Measurements from ENCODE around the gene SLC37A3.
"Not testable (repeated sequence)": the region's sequence is repeated elsewhere in the genome, so short reads cannot be mapped to it uniquely, and the experiment has no call there.

The SLC37A3 gene

DNA sequence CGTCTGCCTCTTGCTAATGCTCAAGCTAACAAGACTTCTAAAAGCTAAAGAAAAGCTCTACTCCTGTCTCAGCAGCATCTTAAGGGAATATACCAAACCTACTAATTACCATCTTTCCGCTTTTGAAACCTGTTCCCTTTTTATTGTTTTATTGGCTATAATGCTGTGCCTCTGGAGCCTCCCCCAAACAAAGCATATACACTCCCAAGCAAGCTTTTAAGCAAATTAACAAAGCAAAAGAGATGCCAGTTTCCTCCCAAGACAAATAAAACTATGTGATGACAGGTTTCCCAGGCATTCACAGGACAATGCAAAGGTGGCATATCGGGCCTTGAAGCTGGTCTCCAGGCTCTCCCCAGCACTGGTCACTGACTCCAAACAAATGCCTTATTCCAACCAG, 52.9 kb downstream of the SLC37A3 start:
- DNase-seq, result no peak

DNA sequence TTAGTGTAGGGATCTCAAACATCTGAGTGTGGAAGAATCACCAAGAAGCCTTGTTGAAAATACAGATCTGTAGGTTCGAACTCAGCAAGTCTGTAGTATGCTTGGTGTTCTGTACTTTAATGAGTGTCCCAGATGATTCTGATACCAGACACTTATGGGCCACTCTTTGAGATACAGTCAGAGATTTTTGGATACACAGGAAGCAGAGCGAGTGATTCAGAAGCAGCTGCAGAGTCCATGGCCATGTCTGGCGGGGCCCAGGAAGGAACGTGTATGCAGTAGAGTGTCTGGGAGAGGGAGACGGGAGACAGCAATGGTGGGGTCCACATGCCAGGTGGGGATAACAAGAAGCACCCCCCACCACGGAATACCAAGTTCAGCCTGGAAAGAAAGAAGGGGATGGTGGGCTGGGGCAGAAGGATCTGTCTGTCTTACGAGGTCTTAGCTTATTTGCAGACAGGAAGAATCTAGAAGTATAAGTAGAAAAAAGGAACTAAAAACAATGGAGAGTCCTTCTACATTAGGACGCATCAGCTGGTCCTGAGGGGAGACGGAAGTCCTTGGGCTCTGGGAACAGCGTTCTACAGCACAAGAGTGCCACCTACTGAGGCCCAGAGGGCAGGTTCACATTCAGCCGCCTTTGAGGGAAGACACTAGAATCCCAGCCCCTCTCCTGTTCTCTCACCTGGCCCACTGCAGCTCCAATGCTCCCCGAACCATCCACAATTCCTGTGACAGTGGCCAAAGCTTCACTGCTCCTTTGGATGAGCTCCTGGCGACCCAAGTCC, 55.4 kb downstream of the SLC37A3 start:
- no peak for DNase-seq

DNA sequence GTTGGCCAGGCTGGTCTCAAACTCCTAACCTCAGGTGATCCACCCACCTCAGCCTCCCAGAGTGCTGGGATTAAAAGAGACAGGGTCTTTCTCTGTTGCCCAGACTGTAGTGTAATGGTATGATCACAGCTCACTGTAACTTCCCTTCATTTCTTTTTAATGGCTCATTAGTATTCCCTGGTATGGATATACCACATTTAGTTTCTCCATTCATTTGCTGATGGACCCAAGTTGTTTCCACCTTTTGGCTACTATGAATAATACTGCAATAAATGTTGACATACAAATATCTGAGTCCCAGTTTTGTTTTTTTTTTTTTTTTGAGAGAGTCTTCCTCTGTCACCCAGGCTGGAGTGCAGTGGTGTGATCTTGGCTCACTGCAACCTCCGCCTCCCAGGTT, 59.4 kb downstream of the SLC37A3 start:
- not testable (repeated sequence) for DNase-seq

DNA sequence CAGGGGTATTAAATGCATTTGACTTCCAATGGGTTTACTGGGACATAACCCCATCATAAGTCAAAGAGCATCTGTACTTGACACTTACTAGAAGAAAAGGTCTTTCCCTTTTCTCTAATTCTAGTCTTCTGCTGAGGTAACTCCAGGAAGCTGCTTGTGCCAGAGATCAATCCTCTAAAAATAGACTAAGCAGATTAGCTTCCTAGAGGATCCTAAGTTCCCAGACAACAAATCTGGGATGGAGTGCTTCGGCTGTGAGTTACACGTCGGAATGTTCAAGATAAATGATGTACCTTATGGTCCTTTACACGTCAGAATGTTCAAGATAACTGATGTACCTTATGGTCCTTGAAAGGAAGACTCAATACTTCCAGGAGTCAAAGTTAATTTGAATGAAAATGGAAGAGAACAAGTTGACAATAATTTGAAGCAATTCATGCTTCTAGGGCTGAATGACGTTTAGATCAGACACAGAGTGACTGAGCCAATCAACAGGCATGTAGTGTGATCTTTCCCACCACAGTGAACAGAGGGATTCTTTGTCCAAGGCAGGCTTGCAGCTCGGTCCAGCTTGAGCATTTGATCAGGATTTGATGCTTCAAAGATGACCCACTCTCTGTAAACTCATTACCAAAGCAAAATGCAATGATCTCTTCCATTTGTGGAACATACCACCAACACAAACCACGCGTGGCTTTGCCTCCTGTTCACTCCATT, 63.8 kb downstream of the SLC37A3 start:
- no peak for DNase-seq

DNA sequence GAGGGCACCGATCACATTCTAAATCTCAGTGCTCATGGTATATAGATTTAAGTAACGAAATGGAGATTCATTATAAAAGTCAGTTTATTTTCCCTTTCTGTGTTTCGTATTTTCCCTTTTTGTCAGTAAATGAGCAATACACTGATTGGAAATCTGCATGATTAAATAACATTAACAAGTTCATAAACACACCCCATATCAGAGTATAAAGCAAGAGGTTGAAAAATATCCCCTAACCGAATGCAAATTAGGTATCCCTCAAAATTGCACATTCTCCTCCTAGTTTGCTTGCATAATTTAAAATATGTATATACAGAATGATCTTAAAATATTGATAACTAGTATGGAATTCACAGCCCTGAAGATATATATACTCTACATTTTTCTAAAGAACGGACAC, 64.6 kb downstream of the SLC37A3 start:
- DNase-seq, result no peak

DNA sequence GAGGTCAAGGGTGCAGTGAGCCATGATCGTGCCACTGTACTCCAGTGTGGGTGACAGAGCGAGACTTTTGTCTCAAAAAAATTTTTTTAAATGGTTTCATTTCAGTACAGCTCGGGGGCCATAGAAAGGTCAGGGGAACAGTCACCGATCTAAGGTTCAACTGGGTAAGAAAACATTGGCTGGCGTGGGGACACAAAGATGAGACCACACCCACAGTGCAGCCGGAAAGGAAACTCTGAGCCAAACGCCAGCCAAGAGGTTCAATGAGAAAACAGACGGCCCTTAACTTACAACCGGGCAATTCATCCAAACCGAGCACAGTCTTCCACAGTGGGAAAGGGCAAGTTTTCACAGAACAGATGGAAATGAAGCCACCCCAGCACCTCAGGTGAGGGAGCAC, 65.1 kb downstream of the SLC37A3 start:
- DNase-seq, result no peak

DNA sequence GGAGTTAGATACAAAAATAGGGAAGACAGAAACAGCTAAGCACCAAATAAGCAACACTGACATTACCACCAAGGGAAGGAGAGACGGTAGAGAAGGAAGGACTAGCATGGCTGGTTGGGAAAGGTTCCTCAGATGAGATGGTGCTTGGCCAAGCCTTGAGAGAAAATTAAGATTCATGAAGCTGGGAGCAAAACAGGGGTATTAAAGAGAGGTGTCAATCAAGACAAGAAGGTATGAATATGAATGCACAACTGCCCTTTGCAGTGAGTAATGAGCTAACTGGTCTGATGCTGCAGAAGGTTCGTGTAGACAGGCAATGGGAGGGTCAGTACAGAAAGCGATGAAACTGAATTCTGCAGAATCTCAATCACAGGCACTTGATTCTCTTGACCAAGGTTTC, 67.7 kb downstream of the SLC37A3 start:
- DNase-seq, result no peak

DNA sequence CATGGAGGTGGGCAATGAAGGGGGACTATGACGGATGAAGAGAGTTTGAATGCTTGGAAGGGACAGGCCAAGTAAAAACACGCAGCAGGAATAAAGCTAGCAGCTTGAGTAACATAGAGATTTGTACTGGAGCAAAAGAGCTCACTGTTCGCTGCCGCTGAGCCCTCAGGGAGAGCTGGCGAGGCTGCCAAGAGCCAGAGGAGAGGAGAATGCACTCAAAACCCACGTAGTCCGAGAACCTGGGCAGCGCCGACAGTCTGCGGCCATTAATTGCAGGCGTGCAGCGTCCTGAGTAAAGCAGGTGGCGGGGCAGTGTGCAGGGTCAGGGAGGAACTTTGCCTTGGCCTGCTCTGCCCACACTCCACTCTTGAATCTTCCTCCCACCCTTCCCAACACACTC, 68.2 kb downstream of the SLC37A3 start:
- no peak for DNase-seq

DNA sequence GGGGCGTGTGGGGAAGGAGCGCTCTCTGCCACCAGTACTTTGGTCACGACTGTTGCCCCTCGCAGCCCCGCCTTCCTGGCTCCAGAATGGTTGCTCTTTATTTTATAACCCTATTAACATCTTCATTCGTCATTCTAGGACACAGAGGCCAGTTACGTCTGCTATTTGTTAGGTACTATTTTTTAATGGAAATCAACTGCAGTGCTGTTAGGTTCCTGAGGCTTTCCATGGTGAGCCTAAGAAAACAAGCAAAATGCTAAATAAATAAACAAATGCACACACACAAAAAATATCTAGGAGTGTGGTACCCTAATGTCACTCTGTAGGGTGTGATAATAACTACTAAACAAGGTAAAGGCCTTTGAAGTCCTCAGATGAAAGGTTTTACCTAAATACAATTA, 71.1 kb downstream of the SLC37A3 start:
- no peak for DNase-seq

DNA sequence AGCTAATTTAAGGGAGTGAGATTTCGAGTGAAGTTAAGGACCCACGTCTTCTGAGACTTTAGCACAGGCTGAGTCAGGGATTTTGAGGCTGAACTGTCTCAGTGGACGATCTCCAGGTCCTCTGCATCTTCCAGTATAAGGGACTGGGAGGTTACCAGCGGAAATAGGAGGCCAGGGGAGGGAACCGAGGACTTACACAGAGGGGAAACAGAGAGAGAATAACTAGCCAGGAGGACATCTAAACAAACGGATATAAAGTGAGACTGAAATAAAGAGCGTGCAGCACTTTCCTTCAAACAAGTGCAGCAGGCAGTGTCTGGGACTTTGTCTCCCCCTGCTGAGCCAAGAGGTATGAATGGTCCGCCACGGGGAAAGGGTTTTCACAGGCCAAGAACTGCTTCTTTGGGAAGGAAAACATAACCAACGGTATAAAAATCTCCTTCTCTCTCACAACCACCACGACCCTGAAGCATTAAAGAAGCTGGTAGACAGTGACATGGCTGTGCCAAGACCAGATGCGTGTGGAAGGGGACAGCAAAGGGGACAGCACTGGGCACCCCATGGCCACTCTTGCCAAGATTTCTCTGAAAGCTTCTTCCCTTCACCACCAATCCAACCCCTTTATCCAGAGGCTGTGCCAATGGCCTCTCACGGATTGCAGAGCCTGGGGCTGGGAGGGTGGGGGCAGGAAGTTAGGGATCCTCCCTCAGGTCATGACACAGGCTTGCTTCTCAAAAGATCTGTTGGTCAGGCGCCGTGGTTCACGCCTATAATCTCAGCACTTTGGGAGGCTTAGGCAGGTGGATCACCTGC, 72.0 kb downstream of the SLC37A3 start:
- DNase-seq, result peak; percentile 40

DNA sequence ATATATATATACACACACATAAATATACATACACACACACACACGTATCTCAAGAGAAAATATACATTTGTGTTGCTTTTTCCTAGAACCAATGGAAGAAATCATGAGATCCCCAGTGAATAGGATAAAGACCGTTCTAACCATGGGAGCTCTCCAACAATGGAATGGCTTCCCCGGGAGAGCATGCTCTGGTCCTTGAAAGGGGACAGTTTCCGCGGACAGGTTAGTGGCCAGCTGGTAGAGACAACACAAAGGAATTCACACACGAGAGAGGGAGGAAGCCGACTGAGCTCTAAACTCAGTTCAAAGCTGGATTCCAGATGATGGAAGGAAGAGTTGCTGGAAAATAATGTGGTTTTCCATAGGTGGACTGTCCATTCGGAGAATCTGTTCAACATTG, 72.7 kb downstream of the SLC37A3 start:
- DNase-seq, result no peak

DNA sequence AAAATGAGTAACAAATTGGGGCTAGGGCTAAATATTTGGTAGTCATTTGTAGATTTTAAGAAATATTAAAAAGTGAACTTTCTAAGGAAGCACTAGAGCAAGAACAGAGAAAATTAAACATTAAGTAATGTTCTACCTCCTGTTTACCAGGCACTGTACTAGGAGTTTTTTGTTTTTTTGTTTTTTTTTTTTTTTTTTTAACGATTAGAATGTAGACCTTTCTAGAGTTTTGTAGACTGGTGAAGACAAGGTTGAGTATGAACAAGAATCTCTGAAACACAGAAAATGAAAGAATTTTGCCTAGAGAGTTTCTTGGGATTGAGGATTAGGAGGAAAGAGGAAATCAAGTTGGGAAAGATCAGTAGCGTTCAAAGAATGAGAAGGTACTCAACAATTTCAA, 73.6 kb downstream of the SLC37A3 start:
- DNase-seq, result no peak

DNA sequence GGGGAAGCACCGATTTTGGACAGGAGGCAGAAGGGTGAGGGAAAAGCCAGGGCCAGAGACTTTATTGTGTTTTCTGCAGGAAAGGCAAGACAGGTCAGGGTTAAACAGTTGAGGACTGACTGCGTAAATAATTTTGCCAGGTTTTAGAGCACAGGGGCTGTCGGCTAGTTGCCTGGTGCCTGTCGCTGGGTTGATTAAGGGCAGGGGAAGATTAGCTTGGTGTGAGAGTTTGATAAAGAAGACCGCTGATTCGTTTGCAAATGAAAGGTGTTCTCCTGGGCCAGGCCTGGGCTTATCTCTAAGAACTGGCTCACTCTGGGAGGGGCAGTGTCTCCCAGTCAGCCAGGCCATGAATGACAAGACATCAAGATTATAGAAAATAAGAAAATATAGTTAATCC, 75.6 kb downstream of the SLC37A3 start:
- DNase-seq, result no peak

DNA sequence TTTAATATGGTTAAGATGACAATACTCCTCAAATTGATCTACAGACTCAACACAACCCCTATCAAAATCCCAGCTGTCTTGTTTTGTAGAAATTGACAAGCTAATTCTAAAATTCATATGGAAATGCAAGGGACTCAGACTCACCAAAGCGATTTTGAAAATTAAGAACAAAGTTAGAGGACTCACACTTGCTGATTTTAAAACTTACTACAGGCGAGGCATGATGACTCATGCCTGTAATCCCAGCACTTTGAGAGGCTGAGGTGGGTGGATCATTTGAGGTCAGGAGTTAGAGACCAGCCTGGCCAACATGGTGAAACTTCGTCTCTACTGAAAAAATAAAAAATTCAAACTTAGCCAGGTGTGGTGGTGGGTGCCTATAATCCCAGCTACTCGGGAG, 78.3 kb downstream of the SLC37A3 start:
- DNase-seq, result not testable (repeated sequence)

DNA sequence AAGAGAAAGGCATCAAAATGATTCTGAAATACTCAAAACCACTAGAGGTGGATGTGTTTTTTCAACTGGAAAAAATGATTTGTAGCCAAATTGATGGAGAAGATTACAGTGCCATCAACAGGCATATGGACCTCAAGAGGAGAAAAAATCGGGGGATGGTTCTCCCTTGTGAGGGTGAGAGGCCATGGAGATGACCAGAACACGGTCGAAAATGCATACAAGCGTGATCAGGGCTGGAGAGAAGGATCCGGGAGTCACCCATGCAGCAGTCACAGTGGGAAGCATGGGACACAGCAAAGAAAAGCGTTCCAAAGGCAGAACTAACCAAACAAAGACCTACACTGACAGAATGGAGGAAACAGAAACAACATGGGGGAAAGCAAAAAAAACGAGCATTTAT, 80.3 kb downstream of the SLC37A3 start:
- no peak for DNase-seq

DNA sequence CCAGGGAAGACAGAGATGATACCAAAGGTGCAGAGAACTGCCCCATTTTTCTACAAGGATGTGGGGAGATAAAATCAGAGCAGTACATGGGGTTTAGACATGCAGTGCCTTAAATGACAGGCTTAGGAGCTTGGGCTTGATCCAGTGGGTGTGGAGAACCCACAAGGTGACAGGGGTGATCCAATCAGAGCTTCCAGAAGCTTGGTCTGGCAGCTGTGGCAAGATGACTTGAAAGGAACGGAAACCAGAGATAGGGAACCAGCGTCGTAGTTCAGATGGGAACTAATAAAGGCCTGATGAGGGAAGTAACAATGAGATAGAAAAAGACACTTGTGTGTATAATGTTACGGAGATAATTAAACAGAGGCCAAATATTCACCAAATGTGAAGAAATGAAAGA, 80.7 kb downstream of the SLC37A3 start:
- DNase-seq, result no peak

DNA sequence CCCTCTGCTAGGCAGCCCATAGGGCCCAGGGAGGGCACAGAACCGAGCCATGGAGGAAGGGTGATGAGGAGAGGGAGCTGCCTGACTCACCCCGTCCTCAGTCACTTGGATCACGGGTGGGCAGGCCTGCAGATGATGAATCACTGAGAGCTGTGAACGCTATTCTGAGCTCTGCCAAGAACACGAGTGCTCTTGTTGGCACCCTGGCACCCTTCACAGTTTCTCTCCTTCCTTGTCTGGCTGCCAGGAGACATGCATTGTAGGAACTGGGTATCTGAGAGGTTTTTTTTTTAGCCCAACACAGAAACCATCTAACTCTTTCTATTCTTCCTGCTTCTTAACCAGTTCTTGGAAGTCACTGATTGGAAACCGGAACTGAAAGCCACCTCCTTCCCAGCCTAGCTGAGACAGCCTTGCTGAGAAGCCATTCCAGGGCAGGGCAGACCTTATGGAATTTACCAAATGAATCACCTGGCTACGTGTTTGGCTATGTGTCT, 82.1 kb downstream of the SLC37A3 start:
- no peak for DNase-seq

DNA sequence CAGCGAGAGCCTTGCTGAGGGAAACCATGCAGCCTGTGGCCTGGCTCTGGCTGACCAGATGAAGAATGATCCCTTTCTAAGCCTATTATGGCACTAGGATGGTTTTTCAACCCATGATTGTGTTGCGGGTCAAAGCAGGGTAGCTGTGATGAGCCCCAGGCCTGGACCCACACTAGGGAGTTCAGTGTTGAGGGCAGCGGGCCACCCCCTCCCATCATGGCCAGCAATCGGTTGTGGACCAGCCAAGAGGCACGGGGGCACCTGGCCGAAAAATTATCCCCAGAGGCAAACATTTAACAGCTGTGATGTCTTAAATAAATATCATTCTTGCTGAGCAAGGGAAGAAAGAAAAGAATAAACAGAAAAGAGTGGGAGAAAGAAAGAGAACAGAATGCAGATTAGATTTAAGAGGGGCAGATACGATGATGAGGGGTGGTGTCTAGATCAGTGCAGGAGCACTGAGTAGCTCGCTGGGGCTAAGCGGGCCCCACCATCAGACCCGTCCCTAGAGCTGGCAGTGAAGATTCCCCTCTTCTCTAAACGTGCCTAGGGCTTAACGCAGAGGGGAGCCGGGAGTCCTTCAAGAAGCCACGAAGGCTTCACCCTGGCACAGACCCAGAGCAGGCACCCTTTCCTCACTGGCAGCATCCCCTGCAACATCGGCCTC, 82.7 kb downstream of the SLC37A3 start:
- no peak for DNase-seq

DNA sequence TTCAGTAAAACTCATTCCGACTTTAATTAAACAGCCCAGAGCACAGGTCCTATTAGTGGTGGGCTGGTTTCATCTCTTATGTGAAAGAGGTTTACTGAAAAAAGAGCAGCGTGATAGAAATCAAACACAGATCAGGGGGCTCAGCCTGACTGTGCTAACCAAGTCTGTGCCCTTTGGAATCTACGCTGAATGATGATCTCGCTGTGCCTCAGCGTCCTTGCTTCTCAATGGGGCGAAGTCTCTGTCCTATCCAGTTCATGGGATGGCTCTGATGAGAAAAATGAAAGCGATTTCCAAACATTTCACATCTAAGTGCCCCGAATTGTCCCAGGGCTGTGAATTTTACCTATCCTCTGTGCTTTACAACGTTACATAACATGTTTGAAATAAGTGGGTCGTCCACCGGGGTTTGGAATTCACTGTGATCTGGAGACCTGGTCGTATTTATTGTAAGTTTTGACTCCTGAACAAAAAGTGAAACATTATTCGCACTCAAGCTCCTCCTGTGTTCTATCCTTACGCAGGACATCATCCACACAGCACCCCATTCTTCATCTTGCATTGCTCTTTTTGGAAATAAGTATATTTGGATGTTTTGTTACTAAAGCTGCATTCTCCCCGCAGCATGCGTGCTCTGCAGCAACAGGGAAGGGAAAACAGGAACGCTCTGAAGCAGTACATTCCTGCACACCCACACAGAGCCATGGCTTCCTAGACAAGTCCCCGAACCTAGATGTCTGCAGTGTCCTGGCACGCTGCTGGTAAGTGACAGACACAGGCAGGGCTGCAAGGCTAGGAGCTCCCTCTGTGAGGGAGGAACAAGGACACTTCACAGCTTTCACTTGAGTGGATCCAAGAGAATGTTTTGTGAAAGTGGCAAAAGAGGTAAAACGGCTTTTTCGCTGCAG, 83.5 kb downstream of the SLC37A3 start:
- no peak for DNase-seq

DNA sequence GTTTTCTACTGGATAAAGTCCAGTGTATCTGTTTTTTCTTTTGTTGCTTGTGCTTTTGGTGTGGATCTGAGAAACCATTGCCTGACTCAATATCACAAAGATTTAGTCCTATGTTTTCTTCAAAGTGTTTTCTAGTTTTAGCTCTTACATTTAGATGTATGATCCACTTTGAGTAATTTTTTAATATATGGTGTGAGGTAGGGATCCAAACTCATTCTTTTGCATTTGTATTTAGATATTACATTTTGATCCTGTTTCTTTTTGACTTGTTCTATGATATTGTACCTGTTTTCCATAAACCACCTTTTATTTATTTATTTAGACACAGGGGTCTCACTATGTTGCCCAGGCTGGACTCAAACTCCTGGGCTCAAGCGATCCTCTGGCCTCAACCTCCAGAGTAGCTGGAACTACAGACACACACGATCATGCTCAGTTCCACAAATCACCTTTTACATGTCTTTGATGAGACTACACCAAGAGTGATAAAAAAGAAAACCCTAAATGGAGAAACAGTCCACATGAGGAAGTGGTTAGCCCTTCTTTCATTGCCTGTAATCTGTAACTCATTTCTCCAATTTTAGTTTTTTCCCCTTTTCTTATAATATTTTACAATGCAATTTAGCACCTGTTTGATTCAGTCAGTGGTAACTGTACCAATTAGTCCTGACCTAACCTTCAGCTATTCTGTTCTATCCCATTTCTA, 86.0 kb downstream of the SLC37A3 start:
- DNase-seq, result no peak

DNA sequence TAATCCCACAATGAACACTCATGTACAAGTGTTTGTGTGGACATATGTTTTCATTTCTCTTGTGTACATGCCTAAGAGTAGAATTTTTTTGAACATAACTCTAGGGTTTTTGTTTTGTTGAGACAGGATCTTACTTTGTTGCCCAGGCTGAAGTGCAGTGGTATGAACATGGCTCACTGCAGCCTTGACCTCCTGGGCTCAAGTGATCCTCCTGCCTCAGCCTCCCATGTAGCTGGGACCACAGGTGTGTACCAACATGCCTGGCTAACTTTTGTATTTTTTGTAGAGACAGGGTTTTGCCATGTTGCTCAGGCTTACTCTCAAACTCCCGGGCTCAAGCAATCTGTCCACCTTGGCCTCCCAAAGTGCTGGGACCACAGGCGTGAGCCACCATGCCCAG, 87.2 kb downstream of the SLC37A3 start:
- not testable (repeated sequence) for DNase-seq

Data from NCI-H1436 (cell line).